Measurements from ENCODE around the gene ZBTB40.
A peak's percentile ranks its signal among the peaks of the same experiment; 100 is the strongest.

The ZBTB40 gene

GRCh38 chr1:22488319-22488718 is 36.7 kb downstream of the ZBTB40 start:
- TF ChIP-seq ZBTB48 (tag by site-specific recombination; IDR thresholded peaks at IDR 0.05) (no peak), ZBTB17 (tag by site-specific recombination; IDR thresholded peaks at IDR 0.05) (peak; percentile 46; the same call in 1 of the 2 replicates)
- H3K4me3 ChIP-seq (ENCODE audit: low read depth, low read length) = no peak overlapping the region
- H3K4me1 ChIP-seq (ENCODE audit: control insufficient read depth, insufficient read depth, low read length) = no peaks in the 10 kb centered on the region
- H3K27ac ChIP-seq (ENCODE audit: extremely low read depth, low read depth, low read length) = no peak overlapping the region
- ChIA-PET CTCF (interaction anchor here (1.6 kb wide), 1 partner anchor 14 kb away, joined by 7 read pairs; no protein-coding TSS in a partner anchor), POLR2A (no interaction called here)
- no peaks in the 10 kb centered on the region for H3K9me3 ChIP-seq (ENCODE audit: control insufficient read depth, insufficient read depth, low read depth, low read length)
- H3K36me3 ChIP-seq (ENCODE audit: control insufficient read depth in 2 of 2, insufficient read depth in 1 of 2, low read length in 2 of 2) = peaks cover 0 to under 1% of the 10 kb centered on the region in 2 experiments; a peak in 1 of 3 replicates

GRCh38 chr1:22489278-22489677 is 37.6 kb downstream of the ZBTB40 start:
- CTCF ChIA-PET = interaction anchor here (1.0 kb wide), 1 partner anchor 16 kb away, joined by 4 read pairs; no protein-coding TSS in a partner anchor
- POLR2A ChIA-PET = no interaction called here

GRCh38 chr1:22489823-22490222 is 38.2 kb downstream of the ZBTB40 start:
- no peak overlapping the region for H3K27ac ChIP-seq (ENCODE audit: extremely low read depth, low read depth, low read length)
- CTCF ChIA-PET = interaction anchor here (1.0 kb wide), 1 partner anchor 17 kb away, joined by 4 read pairs; no protein-coding TSS in a partner anchor
- POLR2A ChIA-PET = no interaction called here

More at GRCh38 chr1:22489278-22489677, 37.6 kb downstream of the ZBTB40 start:
- H3K27ac ChIP-seq (ENCODE audit: extremely low read depth, low read depth, low read length) = no peak overlapping the region
- H3K36me3 ChIP-seq (ENCODE audit: control insufficient read depth in 2 of 2, insufficient read depth in 1 of 2, low read length in 2 of 2) = peaks cover 0 to 3% of the 10 kb centered on the region in 2 experiments; a peak in 1 of 3 replicates
- no peaks in the 10 kb centered on the region for H3K9me3 ChIP-seq (ENCODE audit: control insufficient read depth, insufficient read depth, low read depth, low read length)
- no peaks in the 10 kb centered on the region for H3K4me1 ChIP-seq (ENCODE audit: control insufficient read depth, insufficient read depth, low read length)
- TF ChIP-seq ZBTB21 (tag by site-specific recombination; IDR thresholded peaks at IDR 0.05) = no peak
- no peak for TF ChIP-seq ZNF623 (tag by site-specific recombination; IDR thresholded peaks at IDR 0.05)
- TF ChIP-seq ZSCAN4 (tag by site-specific recombination; IDR thresholded peaks at IDR 0.05) = no peak
- no peak for TF ChIP-seq ZNF560 (tag by site-specific recombination; IDR thresholded peaks at IDR 0.05; ENCODE audit: borderline replicate concordance)
- no peak for TF ChIP-seq ZNF747 (tag by site-specific recombination; IDR thresholded peaks at IDR 0.05)
- TF ChIP-seq ZNF600 (tag by site-specific recombination; IDR thresholded peaks at IDR 0.05) = no peak
- no peak for TF ChIP-seq AEBP2 (tag by site-specific recombination; IDR thresholded peaks at IDR 0.05; ENCODE audit: borderline replicate concordance)
- TF ChIP-seq ZNF404 (tag by site-specific recombination; IDR thresholded peaks at IDR 0.05) = no peak
- TF ChIP-seq ZNF544 (tag by site-specific recombination; IDR thresholded peaks at IDR 0.05) = no peak
- TF ChIP-seq ZNF202 (tag by site-specific recombination; IDR thresholded peaks at IDR 0.05; ENCODE audit: borderline replicate concordance) = no peak
- no peak for TF ChIP-seq ZNF324 (tag by site-specific recombination; IDR thresholded peaks at IDR 0.05)
- TF ChIP-seq ZNF529 (tag by site-specific recombination; IDR thresholded peaks at IDR 0.05; ENCODE audit: insufficient replicate concordance) = no peak
- TF ChIP-seq ZNF837 (tag by site-specific recombination; IDR thresholded peaks at IDR 0.05) = no peak
- no peak overlapping the region for H3K4me3 ChIP-seq (ENCODE audit: low read depth, low read length)

GRCh38 chr1:22490309-22490708 is 38.7 kb downstream of the ZBTB40 start:
- no peak overlapping the region for H3K27ac ChIP-seq (ENCODE audit: extremely low read depth, low read depth, low read length)
- H3K4me3 ChIP-seq (ENCODE audit: low read depth, low read length) = no peak overlapping the region
- no peaks in the 10 kb centered on the region for H3K9me3 ChIP-seq (ENCODE audit: control insufficient read depth, insufficient read depth, low read depth, low read length)
- H3K36me3 ChIP-seq (ENCODE audit: control insufficient read depth in 2 of 2, insufficient read depth in 1 of 2, low read length in 2 of 2) = peaks cover 0 to 3% of the 10 kb centered on the region in 2 experiments; a peak in 1 of 3 replicates
- POLR2A ChIA-PET = no interaction called here
- no peaks in the 10 kb centered on the region for H3K4me1 ChIP-seq (ENCODE audit: control insufficient read depth, insufficient read depth, low read length)
- CTCF ChIA-PET = no interaction called here
- TF ChIP-seq ZIC2 (tag by site-specific recombination; IDR thresholded peaks at IDR 0.05) = peak; percentile 40; the same call in 1 of the 2 replicates
- no peak for TF ChIP-seq ZBTB49 (tag by site-specific recombination; IDR thresholded peaks at IDR 0.05; ENCODE audit: low read depth)
- TF ChIP-seq ZNF791 (tag by site-specific recombination; IDR thresholded peaks at IDR 0.05) = no peak
- TF ChIP-seq FEZF1 (tag by site-specific recombination; IDR thresholded peaks at IDR 0.05) = no peak
- TF ChIP-seq ZNF529 (tag by site-specific recombination; IDR thresholded peaks at IDR 0.05; ENCODE audit: insufficient replicate concordance) = no peak
- TF ChIP-seq ZNF324 (tag by site-specific recombination; IDR thresholded peaks at IDR 0.05) = no peak
- TF ChIP-seq ZNF423 (tag by site-specific recombination; IDR thresholded peaks at IDR 0.05) = 0 out of 2 replicates have a peak, but pooled peaks have one; percentile 37

More at GRCh38 chr1:22489823-22490222, 38.2 kb downstream of the ZBTB40 start:
- H3K9me3 ChIP-seq (ENCODE audit: control insufficient read depth, insufficient read depth, low read depth, low read length) = no peaks in the 10 kb centered on the region
- H3K4me1 ChIP-seq (ENCODE audit: control insufficient read depth, insufficient read depth, low read length) = no peaks in the 10 kb centered on the region
- no peak overlapping the region for H3K4me3 ChIP-seq (ENCODE audit: low read depth, low read length)
- peaks cover 0 to 3% of the 10 kb centered on the region in 2 experiments; a peak in 1 of 3 replicates for H3K36me3 ChIP-seq (ENCODE audit: control insufficient read depth in 2 of 2, insufficient read depth in 1 of 2, low read length in 2 of 2)
- TF ChIP-seq BCL11B (tag by site-specific recombination; IDR thresholded peaks at IDR 0.05; ENCODE audit: low read depth) (no peak), ZFHX2 (tag by site-specific recombination; conservative IDR thresholded peaks at IDR 0.05) (no peak), ZNF169 (tag by site-specific recombination; IDR thresholded peaks at IDR 0.05) (no peak)
